A673 (cell line): ENCODE measurements around the gene STPG3. TPM values are rescaled to one million over a fixed set of nuclear protein-coding genes. Genes with fewer than 3 reads are reported as not detected.
"Not testable (repeated sequence)": the region's sequence is repeated elsewhere in the genome, so short reads cannot be mapped to it uniquely, and the experiment has no call there.

ENCODE experiments used
- BruUV-seq: library from RNA; stranded (reverse); fragments of 400-500 nt; replicated peaks from 2 replicates; lab custom pipeline; 2021; lab: Mats Ljungman, UMichigan
- CTCF ChIA-PET: fragments of 300-600 bp; sonication (Branson Sonifier 250); formaldehyde crosslinking; loops from one replicate; lab custom pipeline; 2022; ENCODE audit warnings: antibody characterized with exemption; lab: Charles Lee
- POLR2A ChIA-PET: fragments of 300-600 bp; sonication (Branson Sonifier 250); formaldehyde crosslinking; loops from one replicate; lab custom pipeline; 2022; ENCODE audit warnings: antibody characterized with exemption; ENCODE audit not compliant: low non-redundant PET; lab: Charles Lee
- DNase-seq: peaks from one replicate; pipeline ENCODE4 v3.0.0-alpha.2; 2015; ENCODE audit warnings: low spot score
- H3K27ac ChIP-seq: fragments of 200-600 bp; sonication (generic); 2 replicates; pipeline ENCODE4 v1.5.1; 2016; ENCODE audit warnings: mixed run types, low read depth, mild to moderate bottlenecking, mixed read lengths, antibody characterized with exemption, low read length; ENCODE audit not compliant: poor library complexity, severe bottlenecking
- H3K27me3 ChIP-seq: fragments of 200-600 bp; sonication (generic); replicated peaks from 2 replicates; pipeline ENCODE4 v1.6.1; 2017; ENCODE audit warnings: mixed run types, low read depth, mild to moderate bottlenecking, mixed read lengths, antibody characterized with exemption, low read length; ENCODE audit not compliant: insufficient read depth, poor library complexity
- H3K36me3 ChIP-seq: fragments of 200-600 bp; sonication (generic); 2 replicates; pipeline ENCODE4 v1.6.1; 2016; ENCODE audit warnings: mixed run types, mild to moderate bottlenecking, mixed read lengths, antibody characterized with exemption, low read length; ENCODE audit not compliant: insufficient read depth, poor library complexity, severe bottlenecking
- H3K4me1 ChIP-seq: fragments of 200-600 bp; sonication (generic); 2 replicates; pipeline ENCODE4 v1.6.1; 2017; ENCODE audit warnings: mixed run types, mild to moderate bottlenecking, mixed read lengths, antibody characterized with exemption, low read length; ENCODE audit not compliant: insufficient read depth, poor library complexity, severe bottlenecking
- H3K4me3 ChIP-seq: fragments of 200-600 bp; sonication (generic); 2 replicates; pipeline ENCODE4 v1.5.1; 2016; ENCODE audit warnings: low read depth, mixed run types, mild to moderate bottlenecking, mixed read lengths, low read length; ENCODE audit not compliant: poor library complexity, severe bottlenecking
- H3K9me3 ChIP-seq: fragments of 200-600 bp; sonication (generic); 2 replicates; pipeline ENCODE4 v1.6.1; 2016; ENCODE audit warnings: mixed run types, low read depth, mild to moderate bottlenecking, mixed read lengths, antibody characterized with exemption, low read length; ENCODE audit not compliant: poor library complexity, severe bottlenecking
- EZH2 ChIP-seq: fragments of 200-600 bp; sonication (generic); IDR thresholded peaks from 2 replicates; pipeline ENCODE4 v1.6.1; 2017; ENCODE audit warnings: borderline replicate concordance, low read depth, mild to moderate bottlenecking, mixed read lengths, antibody characterized with exemption, low read length; ENCODE audit not compliant: poor library complexity, severe bottlenecking
- intact Hi-C: fragments of 100-400 bp; cut with micrococcal nuclease; formaldehyde crosslinking; loops from one replicate; pipeline ENCODE4 v1.10.0; 2022; ENCODE audit not compliant: unreplicated experiment
- total RNA-seq: library from RNA; stranded (reverse); gene quantifications from 2 replicates; pipeline ENCODE4 v1.2.3, GENCODE V29; 2021
- TF ChIP-seq, protein P1 (sequence below): fragments of 300-800, 200-600 bp; sonication (generic); conservative IDR thresholded peaks from 2 replicates; pipeline ENCODE4 v1.5.1; 2017; ENCODE audit warnings: low read depth, mild to moderate bottlenecking, antibody characterized with exemption, low read length, moderate library complexity, mixed read lengths

STPG3 gene
- total RNA-seq, 1 experiment from 2014 or later: not detected

DNA sequence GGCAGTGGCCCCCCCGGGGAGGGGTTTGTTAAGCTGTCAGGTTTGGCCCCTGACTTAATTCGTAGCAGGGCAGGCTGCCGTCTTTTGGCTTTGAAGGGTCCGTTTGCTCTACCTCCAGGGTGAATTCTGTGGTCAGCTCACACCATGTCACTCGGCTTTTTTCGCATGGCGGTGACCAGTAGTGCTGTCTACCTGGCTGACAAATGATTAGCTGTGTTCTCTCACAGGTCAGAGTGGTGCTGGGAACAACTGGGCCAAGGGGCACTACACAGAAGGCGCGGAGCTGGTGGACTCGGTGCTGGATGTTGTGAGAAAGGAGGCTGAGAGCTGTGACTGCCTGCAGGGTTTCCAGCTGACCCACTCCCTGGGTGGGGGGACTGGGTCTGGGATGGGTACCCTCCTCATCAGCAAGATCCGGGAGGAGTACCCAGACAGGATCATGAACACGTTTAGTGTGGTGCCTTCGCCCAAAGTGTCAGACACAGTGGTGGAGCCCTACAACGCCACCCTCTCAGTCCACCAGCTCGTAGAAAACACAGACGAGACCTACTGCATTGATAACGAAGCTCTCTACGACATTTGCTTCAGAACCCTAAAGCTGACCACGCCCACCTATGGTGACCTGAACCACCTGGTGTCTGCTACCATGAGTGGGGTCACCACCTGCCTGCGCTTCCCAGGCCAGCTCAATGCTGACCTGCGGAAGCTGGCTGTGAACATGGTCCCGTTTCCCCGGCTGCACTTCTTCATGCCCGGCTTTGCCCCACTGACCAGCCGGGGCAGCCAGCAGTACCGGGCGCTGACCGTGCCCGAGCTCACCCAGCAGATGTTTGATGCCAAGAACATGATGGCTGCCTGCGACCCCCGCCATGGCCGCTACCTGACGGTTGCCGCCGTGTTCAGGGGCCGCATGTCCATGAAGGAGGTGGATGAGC lies 8.6 kb upstream of the STPG3 start:
- POLR2A ChIA-PET: interaction anchor here (0.6 kb wide), 3 partner anchors 19 to 184 kb away, joined by 3 to 9 read pairs (median 4); partner anchors contain the start of gene SAPCD2
- peaks cover 33% of the 10 kb centered on the region for H3K4me1 ChIP-seq
- CTCF ChIA-PET: no interaction called here
- H3K4me3 ChIP-seq: peak overlapping the region; percentile 97
- H3K36me3 ChIP-seq: peaks cover 24% of the 10 kb centered on the region
- intact Hi-C loops: no loop called here
- no peaks in the 10 kb centered on the region for H3K27me3 ChIP-seq
- no peaks in the 10 kb centered on the region for H3K9me3 ChIP-seq
- BruUV-seq: no TSS peak
- TF ChIP-seq EZH2: no peak
- TF ChIP-seq, protein P1, sequence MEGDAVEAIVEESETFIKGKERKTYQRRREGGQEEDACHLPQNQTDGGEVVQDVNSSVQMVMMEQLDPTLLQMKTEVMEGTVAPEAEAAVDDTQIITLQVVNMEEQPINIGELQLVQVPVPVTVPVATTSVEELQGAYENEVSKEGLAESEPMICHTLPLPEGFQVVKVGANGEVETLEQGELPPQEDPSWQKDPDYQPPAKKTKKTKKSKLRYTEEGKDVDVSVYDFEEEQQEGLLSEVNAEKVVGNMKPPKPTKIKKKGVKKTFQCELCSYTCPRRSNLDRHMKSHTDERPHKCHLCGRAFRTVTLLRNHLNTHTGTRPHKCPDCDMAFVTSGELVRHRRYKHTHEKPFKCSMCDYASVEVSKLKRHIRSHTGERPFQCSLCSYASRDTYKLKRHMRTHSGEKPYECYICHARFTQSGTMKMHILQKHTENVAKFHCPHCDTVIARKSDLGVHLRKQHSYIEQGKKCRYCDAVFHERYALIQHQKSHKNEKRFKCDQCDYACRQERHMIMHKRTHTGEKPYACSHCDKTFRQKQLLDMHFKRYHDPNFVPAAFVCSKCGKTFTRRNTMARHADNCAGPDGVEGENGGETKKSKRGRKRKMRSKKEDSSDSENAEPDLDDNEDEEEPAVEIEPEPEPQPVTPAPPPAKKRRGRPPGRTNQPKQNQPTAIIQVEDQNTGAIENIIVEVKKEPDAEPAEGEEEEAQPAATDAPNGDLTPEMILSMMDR: no peak
- peak overlapping the region; percentile 88 for H3K27ac ChIP-seq
- no peak for DNase-seq

DNA sequence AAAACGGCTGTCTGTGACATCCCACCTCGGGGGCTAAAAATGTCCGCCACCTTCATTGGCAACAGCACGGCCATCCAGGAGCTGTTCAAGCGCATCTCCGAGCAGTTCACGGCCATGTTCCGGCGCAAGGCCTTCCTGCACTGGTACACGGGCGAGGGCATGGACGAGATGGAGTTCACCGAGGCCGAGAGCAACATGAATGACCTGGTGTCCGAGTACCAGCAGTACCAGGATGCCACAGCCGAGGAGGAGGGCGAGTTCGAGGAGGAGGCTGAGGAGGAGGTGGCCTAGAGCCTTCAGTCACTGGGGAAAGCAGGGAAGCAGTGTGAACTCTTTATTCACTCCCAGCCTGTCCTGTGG lies 7.8 kb upstream of the STPG3 start:
- TSS peak; percentile 81 for BruUV-seq
- H3K9me3 ChIP-seq, intact Hi-C loops, CTCF ChIA-PET, H3K27ac ChIP-seq, H3K27me3 ChIP-seq, DNase-seq: not testable (repeated sequence)
- POLR2A ChIA-PET: interaction anchor here (0.6 kb wide), 1 partner anchor 20 kb away, joined by 9 read pairs; no protein-coding TSS in a partner anchor
- H3K4me1 ChIP-seq: peaks cover 30% of the 10 kb centered on the region
- peaks cover 24% of the 10 kb centered on the region for H3K36me3 ChIP-seq
- peak overlapping the region; percentile 97 for H3K4me3 ChIP-seq

DNA sequence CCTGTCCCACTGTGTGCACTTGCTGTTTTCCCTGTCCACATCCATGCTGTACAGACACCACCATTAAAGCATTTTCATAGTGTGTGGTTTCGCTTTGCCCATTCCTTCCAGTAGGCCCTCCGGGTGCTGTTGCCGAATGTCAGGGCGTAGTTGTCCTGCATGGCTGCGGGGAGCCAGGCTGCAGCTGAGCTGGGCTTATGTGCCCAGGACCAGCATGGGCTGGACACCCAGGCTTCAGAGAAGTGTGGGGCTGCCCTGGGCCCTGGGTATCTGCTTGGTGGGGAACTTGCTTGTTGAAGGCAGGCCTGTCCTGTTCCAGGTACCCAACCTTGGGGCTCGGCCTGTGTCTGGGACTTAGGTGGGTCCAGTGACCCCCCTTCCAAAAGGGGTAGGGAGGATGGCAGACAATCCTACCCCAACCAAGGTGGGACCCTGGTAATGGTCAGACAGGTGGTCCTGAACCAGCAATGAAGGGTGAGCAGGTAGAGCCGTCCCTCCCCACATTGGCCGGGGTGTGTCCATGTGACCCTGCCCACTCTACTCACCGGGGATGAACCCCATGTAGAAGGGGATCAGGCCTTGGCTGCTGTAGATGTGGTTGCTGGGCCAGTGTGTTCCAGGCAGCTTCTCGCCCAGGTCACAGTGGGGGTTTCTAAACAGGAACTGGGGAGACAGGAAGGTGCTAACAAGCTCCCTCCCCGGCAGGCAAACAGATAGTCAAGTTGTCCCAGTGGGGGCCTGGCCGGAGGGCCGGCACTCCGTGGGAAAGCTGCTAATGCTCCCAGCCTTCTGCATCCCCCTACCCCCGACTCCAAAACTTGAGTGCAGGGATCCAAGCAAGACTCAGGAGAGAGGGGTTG lies 7.2 kb upstream of the STPG3 start:
- peaks cover 30% of the 10 kb centered on the region for H3K4me1 ChIP-seq
- intact Hi-C loops: no loop called here
- ChIA-PET CTCF (no interaction called here), POLR2A (no interaction called here)
- H3K27ac ChIP-seq: peak overlapping the region; percentile 35
- H3K4me3 ChIP-seq: peak overlapping the region; percentile 97
- H3K36me3 ChIP-seq: peaks cover 24% of the 10 kb centered on the region
- BruUV-seq: no TSS peak
- TF ChIP-seq EZH2: no peak
- TF ChIP-seq, protein P1: no peak
- no peaks in the 10 kb centered on the region for H3K27me3 ChIP-seq
- no peak for DNase-seq
- H3K9me3 ChIP-seq: no peaks in the 10 kb centered on the region
